Naive thymus-derived CD4-positive, alpha-beta T cell (primary cell): ENCODE data around the gene TP53TG5. TPM values are rescaled to one million over a fixed set of nuclear protein-coding genes. Genes with fewer than 3 reads are reported as not detected.

Experiments used
- microRNA-seq: library from miRNA; unstranded; fragments of <30 nt; microRNA quantifications from one replicate; pipeline ENCODE4 v1.2.0, GENCODE V29; 2022; ENCODE audit warnings: borderline microRNAs expressed
- polyA plus RNA-seq, 2 donors: library from polyadenylated mRNA; unstranded; fragments of 300-500 nt; fragmentation: Illumina TruSeq; gene quantifications; one replicate each; pipeline ENCODE4 v1.2.3, GENCODE V29; 2021
- total RNA-seq, 6 experiments: library from RNA in 5 of 6; stranded (reverse) in 5 of 6; gene quantifications; 1 replicate in 5 of 6; 2 replicates in 1 of 6; pipeline ENCODE4 v1.2.3 and lab custom pipeline; 2021 to 2026

Gene TP53TG5
- total and polyA plus RNA-seq, 7 experiments from 2014 or later: 0.14 to 0.48 (median 0.24) TPM; not detected in 2

Small RNA genes lying within 50 kb of the gene (microRNA-seq; reads per million reads assigned to microRNA genes)
- gene MIR6812: not detected

Other genes with a start within 250 kb of the TP53TG5 start
- not detected for gene PI3, start 203.4 kb downstream of the TP53TG5 start, total RNA-seq
- not detected for gene PI3, start 203.4 kb downstream of the TP53TG5 start, polyA plus RNA-seq
- gene SEMG1, start 171.3 kb downstream of the TP53TG5 start, total RNA-seq: not detected
- not detected for gene SEMG1, start 171.3 kb downstream of the TP53TG5 start, polyA plus RNA-seq
- not detected for gene SEMG2, start 157.0 kb downstream of the TP53TG5 start, total RNA-seq
- not detected for gene SEMG2, start 157.0 kb downstream of the TP53TG5 start, polyA plus RNA-seq
- gene SLPI, start 123.8 kb downstream of the TP53TG5 start, total RNA-seq: under 1 TPM in 1 of 5 experiments, not detected in 4; 0.96 TPM
- gene SLPI, start 123.8 kb downstream of the TP53TG5 start, polyA plus RNA-seq: not detected
- gene RBPJL, start 71.5 kb downstream of the TP53TG5 start, total RNA-seq: not detected
- gene RBPJL, start 71.5 kb downstream of the TP53TG5 start, polyA plus RNA-seq: not detected
- 1 to 10 TPM in 1 of 5 experiments, not detected in 4; 2.3 TPM for gene MATN4, start 70.0 kb downstream of the TP53TG5 start, total RNA-seq
- not detected for gene MATN4, start 70.0 kb downstream of the TP53TG5 start, polyA plus RNA-seq
- gene SDC4, start 29.9 kb downstream of the TP53TG5 start, total RNA-seq: 10 to 100 TPM in 1 of 5 experiments, 1 to 10 TPM in 1, under 1 TPM in 3; 0.38 to 46.7 (median 0.56) TPM
- gene SDC4, start 29.9 kb downstream of the TP53TG5 start, polyA plus RNA-seq: under 1 TPM in 1 of 2 donors, not detected in 1; 0.21 TPM
- gene SYS1, start 15.2 kb downstream of the TP53TG5 start, total RNA-seq: 100 to 1,000 TPM in 1 of 5 experiments, 10 to 100 TPM in 4; 23.9 to 111 (median 67.1) TPM
- 10 to 100 TPM; 34.5 to 42.3 TPM for gene SYS1, start 15.2 kb downstream of the TP53TG5 start, polyA plus RNA-seq
- 10 to 100 TPM; 12.2 to 22.7 (median 16.3) TPM for gene DBNDD2, start 30.0 kb upstream of the TP53TG5 start, total RNA-seq
- 10 to 100 TPM; 15.3 to 22.9 TPM for gene DBNDD2, start 30.0 kb upstream of the TP53TG5 start, polyA plus RNA-seq
- gene PIGT, start 37.8 kb upstream of the TP53TG5 start, total RNA-seq: 100 to 1,000 TPM in 1 of 5 experiments, 10 to 100 TPM in 4; 78.7 to 140 (median 85.0) TPM
- 10 to 100 TPM; 82.7 to 98.9 TPM for gene PIGT, start 37.8 kb upstream of the TP53TG5 start, polyA plus RNA-seq
- 1 to 10 TPM in 2 of 5 experiments, under 1 TPM in 2, not detected in 1; 0.36 to 1.7 (median 1.0) TPM for gene WFDC2, start 91.4 kb upstream of the TP53TG5 start, total RNA-seq
- gene WFDC2, start 91.4 kb upstream of the TP53TG5 start, polyA plus RNA-seq: not detected
- gene SPINT3, start 137.3 kb upstream of the TP53TG5 start, total RNA-seq: not detected
- not detected for gene SPINT3, start 137.3 kb upstream of the TP53TG5 start, polyA plus RNA-seq
- gene WFDC6, start 161.2 kb upstream of the TP53TG5 start, total RNA-seq: not detected
- gene WFDC6, start 161.2 kb upstream of the TP53TG5 start, polyA plus RNA-seq: not detected
- not detected for gene EPPIN, start 169.1 kb upstream of the TP53TG5 start, total RNA-seq
- not detected for gene EPPIN, start 169.1 kb upstream of the TP53TG5 start, polyA plus RNA-seq
- gene WFDC8, start 201.0 kb upstream of the TP53TG5 start, total RNA-seq: not detected
- gene WFDC8, start 201.0 kb upstream of the TP53TG5 start, polyA plus RNA-seq: not detected